Neural progenitor cell (in vitro differentiated cells): ENCODE results near the gene CFAP57.

Experiments
- EZH2 ChIP-seq: fragments of 200-600 bp; sonication (generic); IDR thresholded peaks from 2 replicates; pipeline ENCODE4 v1.6.1; 2017; ENCODE audit warnings: antibody characterized with exemption, mild to moderate bottlenecking, moderate library complexity
- EZH2phosphoT487 ChIP-seq: fragments of 200-600 bp; sonication (generic); IDR thresholded peaks from 2 replicates; pipeline ENCODE4 v1.6.1; 2017; ENCODE audit warnings: antibody characterized with exemption
- TF ChIP-seq, protein P1 (sequence below): fragments of 200-600 bp; sonication (generic); IDR thresholded peaks from 2 replicates; pipeline ENCODE4 v1.5.1; 2017; ENCODE audit warnings: antibody characterized with exemption, mild to moderate bottlenecking

DNA sequence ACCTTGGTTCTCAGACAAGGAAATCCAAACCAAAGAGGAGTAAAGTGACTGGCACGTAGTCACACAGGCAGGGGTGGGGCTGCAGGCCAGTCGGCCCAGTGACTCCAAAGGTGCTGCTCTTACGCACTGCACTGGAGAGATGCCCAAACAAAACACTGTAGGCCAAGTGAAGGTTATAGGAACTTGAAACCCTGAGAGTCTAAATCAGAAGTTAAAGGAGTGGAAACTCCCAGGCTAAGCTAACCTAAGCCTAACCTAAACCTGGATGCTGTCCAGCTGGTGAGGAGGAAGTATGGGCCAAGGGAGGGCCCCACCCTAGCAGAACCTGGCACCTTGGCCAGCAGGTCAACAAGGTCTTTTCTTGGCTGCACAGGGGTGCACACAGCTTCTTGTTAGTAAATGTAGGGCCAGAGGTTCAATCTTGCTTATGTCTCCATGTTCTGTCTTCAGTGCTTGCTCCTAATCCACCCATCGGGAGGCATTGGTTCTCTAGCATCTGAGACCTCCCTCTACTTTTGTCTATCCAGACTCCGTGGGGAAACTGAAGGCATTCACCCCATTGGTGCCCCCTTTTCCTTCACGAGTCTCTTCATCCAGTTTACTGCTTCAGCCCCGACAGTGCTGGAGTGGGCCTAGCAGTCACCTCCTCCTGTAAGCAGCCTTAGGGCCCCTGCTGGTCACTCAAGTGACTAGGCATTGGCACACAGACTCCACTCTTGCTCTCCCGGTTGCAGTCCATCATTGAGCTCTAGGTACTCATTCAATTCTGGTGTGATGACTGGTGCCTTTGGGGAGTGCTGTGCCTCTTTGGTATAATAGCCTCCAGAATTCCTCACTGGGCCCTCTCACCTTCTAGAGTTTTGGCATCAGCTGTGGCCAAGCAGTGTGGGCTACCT lies 84.8 kb downstream of the CFAP57 start:
- TF ChIP-seq, protein P1, sequence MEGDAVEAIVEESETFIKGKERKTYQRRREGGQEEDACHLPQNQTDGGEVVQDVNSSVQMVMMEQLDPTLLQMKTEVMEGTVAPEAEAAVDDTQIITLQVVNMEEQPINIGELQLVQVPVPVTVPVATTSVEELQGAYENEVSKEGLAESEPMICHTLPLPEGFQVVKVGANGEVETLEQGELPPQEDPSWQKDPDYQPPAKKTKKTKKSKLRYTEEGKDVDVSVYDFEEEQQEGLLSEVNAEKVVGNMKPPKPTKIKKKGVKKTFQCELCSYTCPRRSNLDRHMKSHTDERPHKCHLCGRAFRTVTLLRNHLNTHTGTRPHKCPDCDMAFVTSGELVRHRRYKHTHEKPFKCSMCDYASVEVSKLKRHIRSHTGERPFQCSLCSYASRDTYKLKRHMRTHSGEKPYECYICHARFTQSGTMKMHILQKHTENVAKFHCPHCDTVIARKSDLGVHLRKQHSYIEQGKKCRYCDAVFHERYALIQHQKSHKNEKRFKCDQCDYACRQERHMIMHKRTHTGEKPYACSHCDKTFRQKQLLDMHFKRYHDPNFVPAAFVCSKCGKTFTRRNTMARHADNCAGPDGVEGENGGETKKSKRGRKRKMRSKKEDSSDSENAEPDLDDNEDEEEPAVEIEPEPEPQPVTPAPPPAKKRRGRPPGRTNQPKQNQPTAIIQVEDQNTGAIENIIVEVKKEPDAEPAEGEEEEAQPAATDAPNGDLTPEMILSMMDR = no peak
- no peak for TF ChIP-seq EZH2
- no peak for TF ChIP-seq EZH2phosphoT487
